PC-9 (cell line): ENCODE results near the gene PHYHIPL. TPM values are rescaled to one million over a fixed set of nuclear protein-coding genes. Genes with fewer than 3 reads are reported as not detected.

Experiments used
- BruUV-seq: library from RNA; stranded (reverse); fragments of 400-500 nt; replicated peaks from 2 replicates; lab custom pipeline; 2021; lab: Mats Ljungman, UMichigan
- CTCF ChIA-PET: fragments of 300-600 bp; sonication (Branson Sonifier 250); formaldehyde crosslinking; loops from one replicate; lab custom pipeline; 2022; ENCODE audit warnings: antibody characterized with exemption; lab: Charles Lee
- POLR2A ChIA-PET: fragments of 300-600 bp; sonication (Branson Sonifier 250); formaldehyde crosslinking; loops from one replicate; lab custom pipeline; 2022; ENCODE audit warnings: antibody characterized with exemption; ENCODE audit not compliant: unreplicated experiment; lab: Charles Lee
- DNase-seq, 2 experiments: peaks; one replicate each; pipeline versions ENCODE4 v3.0.0 to v3.0.0-alpha.2; 2015 to 2022; ENCODE audit warnings: mixed read lengths in 1 of 2
- H2AFZ ChIP-seq: fragments of 200-600 bp; sonication (generic); 2 replicates; pipeline ENCODE4 v1.8.1; 2017; ENCODE audit warnings: antibody characterized with exemption
- H3F3A ChIP-seq: fragments of 200-600 bp; sonication (generic); 2 replicates; pipeline ENCODE4 v1.8.1; 2017; ENCODE audit warnings: antibody characterized with exemption, mild to moderate bottlenecking, low read depth; ENCODE audit not compliant: insufficient read depth
- H3K27ac ChIP-seq: fragments of 200-600 bp; sonication (generic); 2 replicates; pipeline ENCODE4 v1.6.1; 2016; ENCODE audit warnings: mixed run types
- H3K27me3 ChIP-seq: fragments of 200-600 bp; sonication (generic); 2 replicates; pipeline ENCODE4 v1.6.1; 2016; ENCODE audit warnings: low read depth, mixed run types; ENCODE audit not compliant: insufficient read depth
- H3K36me3 ChIP-seq: fragments of 200-600 bp; sonication (generic); 2 replicates; pipeline ENCODE4 v1.6.1; 2016; ENCODE audit warnings: low read depth, mixed run types
- H3K4me1 ChIP-seq: fragments of 200-600 bp; sonication (generic); replicated peaks from 2 replicates; pipeline ENCODE4 v1.6.1; 2016; ENCODE audit warnings: mixed run types; ENCODE audit not compliant: insufficient read depth
- H3K4me2 ChIP-seq: fragments of 200-600 bp; sonication (generic); 2 replicates; pipeline ENCODE4 v1.6.1; 2017; ENCODE audit warnings: mixed run types
- H3K4me3 ChIP-seq: fragments of 200-600 bp; sonication (generic); 2 replicates; pipeline ENCODE4 v1.6.1; 2016; ENCODE audit warnings: mixed run types
- H3K79me2 ChIP-seq: fragments of 200-600 bp; sonication (generic); 2 replicates; pipeline ENCODE4 v1.6.1; 2017; ENCODE audit warnings: low read depth, mixed run types
- H3K9me2 ChIP-seq: fragments of 200-600 bp; sonication (generic); 2 replicates; pipeline ENCODE4 v1.8.1; 2017; ENCODE audit warnings: mild to moderate bottlenecking; ENCODE audit not compliant: insufficient read depth
- H3K9me3 ChIP-seq: fragments of 200-600 bp; sonication (generic); 2 replicates; pipeline ENCODE4 v1.8.1; 2016; ENCODE audit warnings: low read depth; ENCODE audit not compliant: insufficient read depth
- H4K20me1 ChIP-seq: fragments of 200-600 bp; sonication (generic); 2 replicates; pipeline ENCODE4 v1.8.1; 2017; ENCODE audit not compliant: insufficient read depth
- CTCF ChIP-seq: fragments of 200-600 bp; sonication (generic); conservative IDR thresholded peaks from 2 replicates; pipeline ENCODE4 v1.6.1; 2017; ENCODE audit warnings: mixed run types, antibody characterized with exemption, mild to moderate bottlenecking, moderate library complexity
- EZH2 ChIP-seq: fragments of 200-600 bp; sonication (generic); IDR thresholded peaks from 2 replicates; pipeline ENCODE4 v1.8.0; 2017; ENCODE audit warnings: antibody characterized with exemption, low read depth
- intact Hi-C: fragments of 100-400 bp; cut with micrococcal nuclease; formaldehyde crosslinking; loops from one replicate; pipeline ENCODE4 v1.10.0; 2022; ENCODE audit not compliant: unreplicated experiment
- total RNA-seq: library from RNA; stranded (reverse); gene quantifications from 2 replicates; pipeline ENCODE4 v1.2.3, GENCODE V29; 2021

PHYHIPL gene
- total RNA-seq, 1 experiment from 2014 or later = not detected

- Histone ChIP-seq H3K9me3 (no peaks in the 10 kb centered on the region), H3K4me1 (no peaks in the 10 kb centered on the region), H3K27ac (no peak overlapping the region), H3K4me3 (no peak overlapping the region), H3K27me3 (peaks cover 4% of the 10 kb centered on the region; the same call in 1 of the 2 replicates), H3K9me2 (no peaks in the 10 kb centered on the region; the same call in 1 of the 2 replicates), H3F3A (no peaks in the 10 kb centered on the region), H2AFZ (no peak overlapping the region), H3K4me2 (no peak overlapping the region), H3K36me3 (no peaks in the 10 kb centered on the region), H4K20me1 (no peaks in the 10 kb centered on the region), H3K79me2 (no peaks in the 10 kb centered on the region)
- intact Hi-C loops = no loop called here
- ChIA-PET CTCF (no interaction called here), POLR2A (no interaction called here)
- no peak for TF ChIP-seq EZH2
- TF ChIP-seq CTCF = no peak
- no TSS peak for BruUV-seq
- no peak for DNase-seq
Measured at GRCh38 chr10:59285848-59286247, 109.4 kb downstream of the PHYHIPL start.

- H3K36me3 ChIP-seq = no peaks in the 10 kb centered on the region
- no peaks in the 10 kb centered on the region for H3F3A ChIP-seq
- no peaks in the 10 kb centered on the region for H3K4me1 ChIP-seq
- POLR2A ChIA-PET = no interaction called here
- TF ChIP-seq EZH2 (no peak), CTCF (no peak)
- H3K4me2 ChIP-seq = no peak overlapping the region
- no peak overlapping the region for H3K27ac ChIP-seq
- H3K9me2 ChIP-seq = no peaks in the 10 kb centered on the region; the same call in 1 of the 2 replicates
- H2AFZ ChIP-seq = no peak overlapping the region
- CTCF ChIA-PET = no interaction called here
- no peaks in the 10 kb centered on the region for H3K79me2 ChIP-seq
- BruUV-seq = no TSS peak
- no peak overlapping the region for H3K4me3 ChIP-seq
- DNase-seq = no peak
- peaks cover 4% of the 10 kb centered on the region; the same call in 1 of the 2 replicates for H3K27me3 ChIP-seq
- intact Hi-C loops = no loop called here
- H4K20me1 ChIP-seq = no peaks in the 10 kb centered on the region
- no peaks in the 10 kb centered on the region for H3K9me3 ChIP-seq
Measured at GRCh38 chr10:59287587-59288255, 111.3 kb downstream of the PHYHIPL start.

GRCh38 chr10:59289853-59290252, 113.4 kb downstream of the PHYHIPL start:
- no TSS peak for BruUV-seq
- Histone ChIP-seq H3F3A (no peaks in the 10 kb centered on the region), H3K27me3 (peaks cover 4% of the 10 kb centered on the region; the same call in 1 of the 2 replicates), H3K9me2 (no peaks in the 10 kb centered on the region; the same call in 1 of the 2 replicates), H3K27ac (no peak overlapping the region), H3K9me3 (no peaks in the 10 kb centered on the region), H3K79me2 (no peaks in the 10 kb centered on the region), H3K36me3 (no peaks in the 10 kb centered on the region), H4K20me1 (no peaks in the 10 kb centered on the region), H3K4me3 (no peak overlapping the region), H3K4me2 (no peak overlapping the region), H2AFZ (no peak overlapping the region), H3K4me1 (no peaks in the 10 kb centered on the region)
- ChIA-PET POLR2A (no interaction called here), CTCF (no interaction called here)
- DNase-seq = no peak
- intact Hi-C loops = no loop called here
- TF ChIP-seq CTCF (no peak), EZH2 (no peak)
